Subcutaneous abdominal adipose tissue (tissue), 5 donors: Measurements from ENCODE around the gene TEX13B.

Experiments used
- H3K27ac ChIP-seq: one replicate; pipeline ENCODE4 v1.7.0; 2013; ENCODE audit warnings: low read depth, mild to moderate bottlenecking, inconsistent platforms, low read length, moderate library complexity
- H3K27me3 ChIP-seq, 5 donors: one replicate each; pipeline ENCODE4 v1.7.0; 2013; ENCODE audit warnings: low read length in 5 of 5, inconsistent platforms in 1 of 5; ENCODE audit not compliant: control insufficient read depth in 5 of 5, insufficient read depth in 4 of 5
- H3K36me3 ChIP-seq, 5 donors: one replicate each; pipeline ENCODE4 v1.7.0; 2013; ENCODE audit warnings: low read length in 5 of 5; ENCODE audit not compliant: control insufficient read depth in 5 of 5, insufficient read depth in 5 of 5
- H3K4me1 ChIP-seq, 5 donors: one replicate each; pipeline ENCODE4 v1.7.0; 2013; ENCODE audit warnings: low read length in 5 of 5, mild to moderate bottlenecking in 3 of 5, moderate library complexity in 1 of 5; ENCODE audit not compliant: control insufficient read depth in 5 of 5, insufficient read depth in 5 of 5
- H3K4me3 ChIP-seq, 5 donors: one replicate each; pipeline ENCODE4 v1.7.0; 2013; ENCODE audit warnings: low read length in 5 of 5, low read depth in 1 of 5
- H3K9ac ChIP-seq, 5 donors: one replicate each; pipeline ENCODE4 v1.7.0; 2013; ENCODE audit warnings: low read length in 5 of 5, mild to moderate bottlenecking in 4 of 5, moderate library complexity in 3 of 5
- H3K9me3 ChIP-seq, 5 donors: one replicate each; pipeline ENCODE4 v1.7.0; 2013; ENCODE audit warnings: low read length in 5 of 5; ENCODE audit not compliant: control insufficient read depth in 5 of 5
- donor health status: healthy.
- donor health status: healthy.
- donor health status: healthy.
- donor health status: healthy.
- donor health status: healthy.

Gene TEX13B

DNA sequence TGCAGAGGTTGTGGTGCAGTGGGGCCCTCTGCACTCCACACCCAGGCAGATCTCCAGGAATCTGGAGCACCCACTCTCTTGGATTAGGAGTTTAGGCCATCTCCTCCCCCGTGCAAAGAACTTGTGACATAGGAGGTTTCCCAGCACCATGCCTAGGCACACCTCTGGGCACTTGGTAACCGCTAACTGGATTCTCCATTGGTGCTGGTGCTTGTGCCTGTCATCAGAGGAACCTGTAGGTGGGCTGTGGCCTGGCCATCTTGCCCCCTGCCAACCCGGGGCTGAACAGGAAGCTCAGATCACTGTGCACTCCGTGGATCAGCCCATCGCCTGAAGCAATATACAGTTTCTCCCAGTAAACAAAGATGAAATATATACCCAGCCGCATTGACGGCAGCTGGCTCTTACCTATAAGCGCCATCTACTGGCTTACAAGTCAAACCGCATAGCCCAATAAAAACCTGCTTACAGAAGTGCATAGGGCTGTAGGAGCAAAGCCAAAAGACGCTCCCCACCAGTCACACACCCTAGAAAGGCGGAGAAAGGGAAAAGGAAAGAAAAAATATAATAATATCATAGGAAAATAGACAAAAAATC, 19.1 kb upstream of the TEX13B start:
- Histone ChIP-seq H3K9me3 (peaks cover 0 to 3% (median 0%) of the 10 kb centered on the region in 5 donors), H3K27me3 (peaks cover 0 to 16% (median 5%) of the 10 kb centered on the region in 5 donors), H3K4me3 (no peak overlapping the region), H3K27ac (no peak overlapping the region), H3K4me1 (peaks cover 0 to 10% (median 7%) of the 10 kb centered on the region in 5 donors), H3K36me3 (no peaks in the 10 kb centered on the region), H3K9ac (no peak overlapping the region)

DNA sequence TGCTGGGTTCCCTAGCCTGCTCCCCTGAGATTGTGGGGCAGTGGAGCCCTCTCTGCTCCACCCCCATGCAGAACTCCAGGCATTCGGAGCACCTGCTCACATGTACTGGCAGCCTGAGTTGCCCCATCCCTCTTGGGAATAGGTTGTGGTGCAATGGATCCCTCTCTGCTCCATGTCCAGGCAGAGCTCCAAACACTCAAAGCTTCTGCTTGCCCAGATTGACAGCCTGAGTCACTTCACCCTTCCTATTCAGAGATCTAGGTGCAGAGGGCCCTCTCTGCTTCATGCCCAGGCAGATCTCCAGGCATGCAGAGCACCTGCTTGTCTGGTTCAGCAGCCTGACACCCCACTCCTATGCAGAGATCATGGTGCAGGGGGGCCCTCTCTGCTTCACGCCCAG, 18.6 kb upstream of the TEX13B start:
- peaks cover 0 to 10% (median 7%) of the 10 kb centered on the region in 5 donors for H3K4me1 ChIP-seq
- peaks cover 0 to 16% (median 7%) of the 10 kb centered on the region in 5 donors for H3K27me3 ChIP-seq
- peaks cover 0 to 3% (median 0%) of the 10 kb centered on the region in 5 donors for H3K9me3 ChIP-seq
- H3K9ac ChIP-seq, result no peak overlapping the region
- H3K27ac ChIP-seq, result no peak overlapping the region
- H3K4me3 ChIP-seq, result no peak overlapping the region
- no peaks in the 10 kb centered on the region for H3K36me3 ChIP-seq

- no peak overlapping the region for H3K4me3 ChIP-seq
- no peak overlapping the region for H3K9ac ChIP-seq
- H3K27ac ChIP-seq, result no peak overlapping the region
- peaks cover 0 to 7% (median 3%) of the 10 kb centered on the region in 5 donors for H3K4me1 ChIP-seq
- H3K9me3 ChIP-seq, result peaks cover 0 to 3% (median 0%) of the 10 kb centered on the region in 5 donors
- no peaks in the 10 kb centered on the region for H3K36me3 ChIP-seq
- H3K27me3 ChIP-seq, result peaks cover 0 to 11% (median 4%) of the 10 kb centered on the region in 5 donors
Measured at GRCh38 chrX:107996124-107996523, 14.0 kb upstream of the TEX13B start.

DNA sequence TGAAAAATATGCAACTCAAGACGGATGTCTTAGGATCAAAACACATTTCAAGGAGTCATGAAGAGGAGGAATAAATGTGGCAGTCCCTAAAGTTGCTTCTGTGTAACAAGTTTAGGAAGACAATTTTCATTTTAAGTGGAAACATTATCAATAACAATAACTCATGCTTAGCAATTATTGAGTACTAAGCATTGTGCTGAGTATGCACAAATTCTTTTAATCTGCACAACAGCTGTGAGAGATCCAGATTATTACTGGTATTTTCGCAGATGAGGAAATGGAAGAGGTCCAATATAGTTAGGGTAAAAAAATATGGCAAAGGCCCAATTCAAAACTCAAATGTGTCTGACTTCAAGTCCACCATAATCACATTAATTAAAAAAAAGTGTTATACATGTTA, 2.9 kb upstream of the TEX13B start:
- Histone ChIP-seq H3K9me3 (no peaks in the 10 kb centered on the region), H3K4me1 (no peaks in the 10 kb centered on the region), H3K9ac (no peak overlapping the region), H3K27ac (no peak overlapping the region), H3K36me3 (no peaks in the 10 kb centered on the region), H3K4me3 (no peak overlapping the region), H3K27me3 (peaks cover 0 to 10% (median 5%) of the 10 kb centered on the region in 5 donors)

GRCh38 chrX:107979534-107979933, 2.6 kb downstream of the TEX13B start:
- Histone ChIP-seq H3K4me1 (no peaks in the 10 kb centered on the region), H3K36me3 (no peaks in the 10 kb centered on the region), H3K9ac (no peak overlapping the region), H3K27me3 (peaks cover 0 to 13% (median 8%) of the 10 kb centered on the region in 5 donors), H3K27ac (no peak overlapping the region), H3K4me3 (no peak overlapping the region), H3K9me3 (no peaks in the 10 kb centered on the region)

- no peaks in the 10 kb centered on the region for H3K36me3 ChIP-seq
- no peak overlapping the region for H3K27ac ChIP-seq
- H3K4me1 ChIP-seq, result no peaks in the 10 kb centered on the region
- H3K9me3 ChIP-seq, result no peaks in the 10 kb centered on the region
- H3K9ac ChIP-seq, result no peak overlapping the region
- peaks cover 0 to 13% (median 8%) of the 10 kb centered on the region in 5 donors for H3K27me3 ChIP-seq
- no peak overlapping the region for H3K4me3 ChIP-seq
Measured at GRCh38 chrX:107978707-107979307, 3.4 kb downstream of the TEX13B start.

DNA sequence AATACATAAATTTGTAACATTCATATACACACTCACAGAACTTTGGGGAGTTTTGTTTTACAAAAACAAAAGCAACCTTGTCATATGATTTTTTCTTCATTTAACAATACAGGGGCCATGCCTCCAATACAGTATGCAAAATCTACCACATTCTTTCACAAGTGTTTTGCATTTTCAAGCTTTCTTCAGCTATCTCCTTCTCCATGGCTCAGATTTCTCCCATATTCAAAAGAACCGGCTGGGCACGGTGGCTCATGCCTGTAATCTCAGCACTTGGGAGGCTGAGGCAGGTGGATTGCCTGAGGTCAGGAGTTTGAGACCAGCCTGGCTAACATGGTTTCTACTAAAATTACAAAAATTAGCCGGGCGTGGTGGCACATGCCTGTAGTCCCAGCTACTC, 4.1 kb downstream of the TEX13B start:
- Histone ChIP-seq H3K4me3 (no peak overlapping the region), H3K27me3 (peaks cover 0 to 13% (median 8%) of the 10 kb centered on the region in 5 donors), H3K36me3 (no peaks in the 10 kb centered on the region), H3K9me3 (no peaks in the 10 kb centered on the region), H3K4me1 (no peaks in the 10 kb centered on the region), H3K27ac (no peak overlapping the region), H3K9ac (no peak overlapping the region)

- no peaks in the 10 kb centered on the region for H3K36me3 ChIP-seq
- H3K27me3 ChIP-seq, result peaks cover 0 to 5% (median under 1%) of the 10 kb centered on the region in 5 donors
- no peak overlapping the region for H3K9ac ChIP-seq
- no peak overlapping the region for H3K4me3 ChIP-seq
- H3K4me1 ChIP-seq, result no peaks in the 10 kb centered on the region
- no peak overlapping the region for H3K27ac ChIP-seq
- peaks cover 0 to 7% (median 0%) of the 10 kb centered on the region in 5 donors for H3K9me3 ChIP-seq
Measured at GRCh38 chrX:107971636-107972035, 10.5 kb downstream of the TEX13B start.

- Histone ChIP-seq H3K4me3 (no peak overlapping the region), H3K27me3 (peaks cover 0 to 5% (median 0%) of the 10 kb centered on the region in 5 donors), H3K9ac (no peak overlapping the region)
Measured at GRCh38 chrX:107970073-107970472, 12.1 kb downstream of the TEX13B start.

GRCh38 chrX:107968623-107969022, 13.5 kb downstream of the TEX13B start:
- H3K27me3 ChIP-seq, result peaks cover 0 to 5% (median 0%) of the 10 kb centered on the region in 5 donors
- H3K9ac ChIP-seq, result no peak overlapping the region
- H3K36me3 ChIP-seq, result no peaks in the 10 kb centered on the region
- no peaks in the 10 kb centered on the region for H3K4me1 ChIP-seq
- H3K4me3 ChIP-seq, result no peak overlapping the region
- peaks cover 0 to 7% (median 0%) of the 10 kb centered on the region in 5 donors for H3K9me3 ChIP-seq
- H3K27ac ChIP-seq, result no peak overlapping the region

More at GRCh38 chrX:107970073-107970472, 12.1 kb downstream of the TEX13B start:
- Histone ChIP-seq H3K36me3 (no peaks in the 10 kb centered on the region), H3K27ac (no peak overlapping the region), H3K4me1 (no peaks in the 10 kb centered on the region), H3K9me3 (peaks cover 0 to 7% (median 0%) of the 10 kb centered on the region in 5 donors)
